Stimulated activated CD4-positive, alpha-beta T cell treated with anti-CD3 and anti-CD28 coated beads, Interleukin-1b, Interleukin-23, amount 100 ng/mL, for 48 hours (primary cell): Measurements from ENCODE around the gene CHST12.
"Not testable (repeated sequence)": the region's sequence is repeated elsewhere in the genome, so short reads cannot be mapped to it uniquely, and the experiment has no call there.

Experiments used
- DNase-seq: peaks from one replicate; pipeline ENCODE4 v3.0.0-alpha.2; 2020

The CHST12 gene

GRCh38 chr7:2466675-2467074, 63.3 kb downstream of the CHST12 start:
- DNase-seq = no peak

- no peak for DNase-seq
These were observed 64.8 kb downstream of the CHST12 start for GRCh38 chr7:2468227-2468626.

GRCh38 chr7:2469460-2470203, 66.2 kb downstream of the CHST12 start:
- DNase-seq = not testable (repeated sequence)

- no peak for DNase-seq
These were observed 67.0 kb downstream of the CHST12 start for GRCh38 chr7:2470204-2471021.

- no peak for DNase-seq
These were observed 67.6 kb downstream of the CHST12 start for GRCh38 chr7:2471022-2471329.

- DNase-seq = no peak
These were observed 68.0 kb downstream of the CHST12 start for GRCh38 chr7:2471396-2471795.

- no peak for DNase-seq
These were observed 69.3 kb downstream of the CHST12 start for GRCh38 chr7:2472739-2473138.

- no peak for DNase-seq
These were observed 70.2 kb downstream of the CHST12 start for GRCh38 chr7:2473496-2474180.

GRCh38 chr7:2474224-2474623, 70.8 kb downstream of the CHST12 start:
- DNase-seq = no peak

GRCh38 chr7:2474813-2475677, 71.6 kb downstream of the CHST12 start:
- DNase-seq = no peak

- DNase-seq = no peak
These were observed 72.2 kb downstream of the CHST12 start for GRCh38 chr7:2475678-2476015.

- DNase-seq = no peak
These were observed 72.9 kb downstream of the CHST12 start, which contains the start of gene GRIFIN for GRCh38 chr7:2476298-2476697. Gene GRIFIN (minus strand): TSS chr7:2476398. CDS start chr7:2476383, 15 bp downstream.

GRCh38 chr7:2476776-2477446, 73.5 kb downstream of the CHST12 start:
- no peak for DNase-seq

- DNase-seq = peak; percentile 47
These were observed 74.3 kb downstream of the CHST12 start for GRCh38 chr7:2477447-2478398.

- no peak for DNase-seq
These were observed 75.0 kb downstream of the CHST12 start for GRCh38 chr7:2478399-2478785.

GRCh38 chr7:2478800-2479199, 75.4 kb downstream of the CHST12 start:
- DNase-seq = no peak

GRCh38 chr7:2479276-2480069, 76.1 kb downstream of the CHST12 start:
- DNase-seq = no peak

GRCh38 chr7:2480070-2480408, 76.6 kb downstream of the CHST12 start:
- DNase-seq = no peak

GRCh38 chr7:2481195-2481594, 77.8 kb downstream of the CHST12 start:
- DNase-seq = no peak

- no peak for DNase-seq
These were observed 79.5 kb downstream of the CHST12 start for GRCh38 chr7:2482725-2483451.
